Stimulated activated CD8-positive, alpha-beta memory T cell treated with anti-CD3 and anti-CD28 coated beads, Interleukin-15, amount 100 ng/mL, for 24 hours (primary cell): ENCODE measurements around the gene PA2G4.
"Not testable (repeated sequence)": the region's sequence is repeated elsewhere in the genome, so short reads cannot be mapped to it uniquely, and the experiment has no call there.

ENCODE experiments used
- DNase-seq: peaks from one replicate; pipeline ENCODE4 v3.0.0-alpha.2; 2020; ENCODE audit warnings: low read depth

Gene PA2G4

GRCh38 chr12:56153678-56154065 lies 49.3 kb downstream of the PA2G4 start:
- no peak for DNase-seq

- DNase-seq: no peak
Measured at GRCh38 chr12:56154246-56154771, 50.0 kb downstream of the PA2G4 start.

GRCh38 chr12:56154818-56155217 lies 50.5 kb downstream of the PA2G4 start:
- no peak for DNase-seq

- no peak for DNase-seq
Measured at GRCh38 chr12:56155256-56155845, 51.0 kb downstream of the PA2G4 start.

DNA sequence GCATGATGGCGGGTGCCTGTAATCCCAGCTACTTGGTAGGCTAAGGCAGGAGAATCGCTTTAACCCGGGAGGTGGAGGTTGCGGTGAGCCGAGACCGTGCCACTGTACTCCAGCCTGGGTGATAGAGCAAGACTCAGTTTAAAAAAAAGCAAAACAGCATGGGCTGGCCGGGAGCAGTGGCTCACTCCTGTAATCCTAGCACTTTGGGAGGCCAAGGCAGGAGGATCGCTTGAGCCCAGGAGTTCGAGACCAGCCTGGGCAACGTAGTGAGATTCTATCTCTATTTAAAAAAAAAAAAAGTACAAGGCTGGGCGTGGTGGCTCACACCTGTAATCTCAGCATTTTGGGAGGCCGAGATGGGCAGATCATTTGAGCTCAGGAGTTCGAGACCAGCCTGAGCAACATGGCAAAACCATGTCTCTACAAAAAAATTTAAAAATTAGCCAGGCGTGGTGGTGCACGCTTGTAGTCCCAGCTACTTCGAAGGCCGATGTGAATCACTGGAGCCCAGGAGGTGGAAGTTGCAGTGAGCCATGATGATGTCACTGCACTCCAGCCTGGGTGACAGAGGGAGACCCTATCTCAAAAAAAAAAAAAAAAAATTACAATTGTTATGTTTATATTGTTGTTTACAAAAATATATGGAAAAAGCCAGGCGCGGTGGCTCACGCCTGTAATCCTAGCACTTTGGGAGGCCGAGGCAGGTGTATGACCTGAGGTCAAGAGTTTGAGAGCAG lies 52.3 kb downstream of the PA2G4 start:
- DNase-seq: not testable (repeated sequence)

- DNase-seq: peak; percentile 20
Measured at GRCh38 chr12:56157201-56158028, 53.1 kb downstream of the PA2G4 start.

- peak; percentile 70 for DNase-seq
Measured at GRCh38 chr12:56158029-56158925, 53.9 kb downstream of the PA2G4 start, which contains the start of gene MYL6. Gene MYL6, plus strand, starts transcription at chr12:56158359. Its CDS starts 43 bp downstream, at chr12:56158402.

DNA sequence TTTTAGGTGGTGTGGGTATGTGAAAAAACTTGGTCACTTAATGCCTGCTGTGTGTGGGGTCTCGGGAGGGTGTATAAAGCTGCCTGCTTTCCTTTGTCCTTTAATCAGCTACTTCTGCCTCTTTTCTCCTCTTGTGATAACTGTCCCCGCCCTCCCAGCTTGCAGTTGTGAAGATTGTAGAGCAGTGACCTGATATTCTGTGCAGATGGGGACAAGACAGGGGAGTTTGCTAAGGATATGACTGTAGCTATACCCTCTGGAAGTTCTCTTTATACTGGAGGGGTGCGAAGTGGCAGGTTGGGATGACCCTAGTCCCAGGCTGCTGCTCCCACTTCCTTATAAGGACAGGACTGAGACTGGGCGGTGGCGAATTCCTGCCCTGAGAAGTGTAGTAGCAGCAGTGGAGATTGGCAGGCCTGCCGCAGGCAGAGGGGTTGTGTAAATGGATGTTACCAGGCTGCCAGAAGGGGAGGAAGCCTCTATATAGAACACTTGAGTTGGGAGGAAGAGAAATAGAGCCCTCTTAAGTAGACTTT lies 54.6 kb downstream of the PA2G4 start:
- DNase-seq: no peak

DNA sequence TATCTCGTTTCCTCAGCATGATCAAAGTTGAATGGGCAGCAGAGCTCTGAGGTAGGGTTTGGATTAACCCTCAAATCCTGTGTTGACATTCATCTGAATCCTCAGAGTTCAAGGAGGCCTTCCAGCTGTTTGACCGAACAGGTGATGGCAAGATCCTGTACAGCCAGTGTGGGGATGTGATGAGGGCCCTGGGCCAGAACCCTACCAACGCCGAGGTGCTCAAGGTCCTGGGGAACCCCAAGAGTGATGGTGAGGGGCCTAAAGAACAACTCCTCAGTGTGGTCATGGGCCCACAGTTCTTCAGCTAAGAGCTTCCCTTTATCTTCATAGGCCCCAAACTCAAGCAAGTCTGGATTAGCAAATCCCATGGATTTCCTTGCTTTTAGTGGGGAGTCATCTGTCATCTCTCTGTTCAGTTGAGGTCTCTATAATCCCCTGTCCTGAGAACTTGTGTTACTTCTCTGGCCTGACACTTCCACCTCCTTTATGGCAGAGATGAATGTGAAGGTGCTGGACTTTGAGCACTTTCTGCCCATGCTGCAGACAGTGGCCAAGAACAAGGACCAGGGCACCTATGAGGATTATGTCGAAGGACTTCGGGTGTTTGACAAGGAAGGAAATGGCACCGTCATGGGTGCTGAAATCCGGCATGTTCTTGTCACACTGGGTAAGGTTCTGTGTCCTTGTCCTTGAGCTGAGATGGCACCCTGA lies 55.3 kb downstream of the PA2G4 start:
- no peak for DNase-seq

- no peak for DNase-seq
Measured at GRCh38 chr12:56160193-56160763, 55.9 kb downstream of the PA2G4 start.

- no peak for DNase-seq
Measured at GRCh38 chr12:56160894-56161689, 56.7 kb downstream of the PA2G4 start.

DNA sequence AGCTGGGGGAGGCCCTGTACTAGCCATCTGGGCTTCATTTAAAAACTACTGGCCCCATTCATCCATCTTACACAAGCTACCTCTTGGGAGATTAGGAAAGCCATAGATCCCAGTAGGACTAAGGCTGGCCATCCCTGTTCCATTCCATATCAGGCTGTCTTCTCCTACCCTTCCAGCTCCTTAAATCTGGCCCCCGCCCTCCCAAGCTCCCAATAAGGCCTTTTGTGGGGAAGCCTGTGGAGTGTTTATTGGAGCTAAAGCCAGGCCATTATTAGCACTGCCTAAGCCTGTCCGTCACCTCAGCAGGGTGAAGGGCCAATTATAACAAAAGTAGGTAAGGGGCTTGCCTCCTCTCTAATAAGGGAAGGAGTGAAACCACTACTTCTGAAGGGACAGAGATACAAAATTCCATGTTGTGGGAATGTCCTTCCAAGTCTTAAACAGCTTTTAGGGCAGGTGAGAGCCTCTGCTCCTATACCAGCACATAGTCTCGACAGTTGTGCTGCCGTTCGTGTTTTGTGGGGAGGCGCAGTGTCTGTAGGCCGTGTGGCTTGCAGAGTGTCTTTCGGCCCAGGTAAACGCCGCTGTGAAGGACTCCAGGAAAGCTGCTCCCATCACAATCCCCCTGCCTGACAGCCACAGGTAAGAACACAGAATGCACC lies 57.5 kb downstream of the PA2G4 start:
- DNase-seq: no peak

DNA sequence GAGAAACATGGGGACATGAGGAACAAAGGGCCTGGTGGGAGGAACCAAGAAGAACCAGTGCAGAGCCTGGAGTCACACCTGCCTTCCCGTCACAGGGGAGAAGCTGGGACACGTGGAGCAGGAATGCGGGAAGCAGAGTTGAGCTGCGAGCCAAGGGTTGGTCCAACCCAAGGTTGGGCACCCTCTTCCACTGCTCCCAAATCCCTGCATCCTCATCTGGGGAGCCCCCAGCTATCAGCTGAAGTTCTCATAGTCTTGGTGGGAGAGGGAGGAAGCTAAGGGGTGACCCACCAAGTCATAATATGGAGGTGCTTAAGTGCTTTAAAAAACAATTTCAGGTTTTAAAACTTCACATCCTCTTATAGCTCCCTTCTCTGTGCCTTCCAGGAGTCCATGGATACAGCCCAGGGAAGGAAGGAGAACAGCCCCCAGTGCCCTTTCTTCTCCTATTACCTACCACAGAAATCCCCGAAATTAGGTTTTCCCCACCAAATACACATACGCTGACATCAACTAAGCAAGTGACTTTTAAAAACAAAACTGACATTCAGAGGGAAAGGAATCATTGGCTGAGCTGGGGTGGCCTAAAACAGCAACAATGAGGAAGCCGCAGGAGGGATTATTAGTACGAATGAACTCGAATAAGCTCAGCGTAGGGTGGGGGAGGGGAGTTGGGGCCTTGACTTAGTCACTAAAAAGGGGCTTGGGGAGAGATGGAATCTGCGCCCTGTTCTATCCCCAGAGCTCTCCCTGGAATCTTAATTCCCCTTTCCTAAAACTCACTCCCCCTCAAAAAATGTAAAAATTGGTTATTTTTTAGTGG lies 58.3 kb downstream of the PA2G4 start:
- no peak for DNase-seq
